HEK293T (cell line): ENCODE data around the gene NT5C3B.

Source experiments
- ARNT ChIP-seq: fragments of 450-650 bp; IDR thresholded peaks from 2 replicates; pipeline ENCODE4 v1.6.1; 2017; ENCODE audit warnings: mild to moderate bottlenecking
- BHLHE40 ChIP-seq: fragments of 450-650 bp; IDR thresholded peaks from 2 replicates; pipeline ENCODE4 v1.6.1; 2016; ENCODE audit warnings: mild to moderate bottlenecking, moderate library complexity, borderline replicate concordance
- CTBP1 ChIP-seq: fragments of 450-650 bp; IDR thresholded peaks from 2 replicates; pipeline ENCODE4 v1.6.1; 2016; ENCODE audit warnings: borderline replicate concordance
- FOXA1 ChIP-seq: fragments of 450-650 bp; IDR thresholded peaks from 2 replicates; pipeline ENCODE4 v1.6.1; 2016; ENCODE audit warnings: mild to moderate bottlenecking
- FOXM1 ChIP-seq: fragments of 450-650 bp; IDR thresholded peaks from 2 replicates; pipeline ENCODE4 v1.6.1; 2017; ENCODE audit warnings: mild to moderate bottlenecking, borderline replicate concordance
- L3MBTL2 ChIP-seq: fragments of 450-650 bp; conservative IDR thresholded peaks from 2 replicates; pipeline ENCODE4 v1.6.1; 2016; ENCODE audit warnings: mild to moderate bottlenecking
- SP1 ChIP-seq: fragments of 450-650 bp; IDR thresholded peaks from 2 replicates; pipeline ENCODE4 v1.6.1; 2017
- TF ChIP-seq, protein P1 (sequence below): fragments of 450-650 bp; IDR thresholded peaks from 2 replicates; pipeline ENCODE4 v1.6.1; 2016

DNA sequence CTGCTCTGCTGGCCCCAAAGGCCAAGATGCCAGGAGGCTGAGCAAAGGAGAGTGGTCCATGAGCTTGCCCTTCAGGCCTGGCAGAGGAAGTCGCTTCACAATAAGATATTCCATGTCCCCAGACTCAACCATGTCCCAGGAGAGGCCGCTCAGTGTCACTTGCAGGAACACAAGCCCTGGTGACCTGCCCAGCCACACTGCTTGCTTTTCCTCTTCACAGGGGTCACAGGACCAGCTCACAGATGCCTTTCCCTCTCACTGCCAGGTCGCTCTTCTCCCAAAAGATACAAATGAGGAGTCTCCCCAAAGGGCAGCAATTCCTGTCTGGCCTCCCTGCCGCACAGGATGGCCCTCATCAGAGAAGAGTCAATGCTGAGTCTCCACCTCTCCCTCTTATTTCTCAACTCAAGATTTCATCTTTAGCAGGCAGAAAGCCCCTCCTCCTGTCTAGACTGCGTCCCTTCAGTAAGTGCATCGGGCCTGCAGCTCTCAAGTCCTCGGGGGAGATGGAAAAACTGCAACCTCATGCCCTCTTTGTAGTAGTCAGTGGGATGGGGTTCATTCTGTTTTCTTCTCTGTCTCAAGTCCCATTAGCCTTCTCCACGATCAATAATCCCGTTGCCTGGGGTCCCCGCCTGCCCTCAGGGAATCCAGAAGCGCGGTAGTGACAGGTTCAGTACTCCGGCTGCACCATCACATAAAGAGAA, 54.5 kb downstream of the NT5C3B start:
- TF ChIP-seq CTBP1 (no peak), FOXM1 (no peak), BHLHE40 (no peak), L3MBTL2 (no peak), SP1 (no peak), ARNT (no peak), FOXA1 (no peak)
- TF ChIP-seq, protein P1, sequence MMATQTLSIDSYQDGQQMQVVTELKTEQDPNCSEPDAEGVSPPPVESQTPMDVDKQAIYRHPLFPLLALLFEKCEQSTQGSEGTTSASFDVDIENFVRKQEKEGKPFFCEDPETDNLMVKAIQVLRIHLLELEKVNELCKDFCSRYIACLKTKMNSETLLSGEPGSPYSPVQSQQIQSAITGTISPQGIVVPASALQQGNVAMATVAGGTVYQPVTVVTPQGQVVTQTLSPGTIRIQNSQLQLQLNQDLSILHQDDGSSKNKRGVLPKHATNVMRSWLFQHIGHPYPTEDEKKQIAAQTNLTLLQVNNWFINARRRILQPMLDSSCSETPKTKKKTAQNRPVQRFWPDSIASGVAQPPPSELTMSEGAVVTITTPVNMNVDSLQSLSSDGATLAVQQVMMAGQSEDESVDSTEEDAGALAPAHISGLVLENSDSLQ = no peak
